Neural cell (in vitro differentiated cells): ENCODE results near the gene KRT3. TPM values are rescaled to one million over a fixed set of nuclear protein-coding genes. Genes with fewer than 3 reads are reported as not detected.

Experiments used
- H2AFZ ChIP-seq: fragments of 200-600, 300-800 bp; sonication (generic), shearing (Covaris generic); 2 replicates; pipeline ENCODE4 v1.6.0; 2014; ENCODE audit warnings: low read depth, mild to moderate bottlenecking, antibody characterized with exemption, low read length, moderate library complexity
- H3F3A ChIP-seq: fragments of 200-600 bp; shearing (Covaris generic); 2 replicates; pipeline ENCODE4 v1.6.1; 2016; ENCODE audit warnings: mild to moderate bottlenecking, moderate library complexity, mixed read lengths, antibody characterized with exemption, low read length; ENCODE audit not compliant: insufficient read depth, poor library complexity, severe bottlenecking
- H3K27ac ChIP-seq: fragments of 200-600, 300-800 bp; sonication (generic), shearing (Covaris generic); 2 replicates; pipeline ENCODE4 v1.5.1; 2014; ENCODE audit warnings: mild to moderate bottlenecking, low read length, moderate library complexity
- H3K27me3 ChIP-seq: fragments of 300-800, 200-600 bp; sonication (generic), shearing (Covaris generic); 2 replicates; pipeline ENCODE4 v1.6.0; 2014; ENCODE audit warnings: mild to moderate bottlenecking, low read depth, low read length, moderate library complexity; ENCODE audit not compliant: insufficient read depth
- H3K36me3 ChIP-seq: fragments of 300-800, 200-600 bp; sonication (generic), shearing (Covaris generic); 2 replicates; pipeline ENCODE4 v1.5.1; 2014; ENCODE audit warnings: mild to moderate bottlenecking, antibody characterized with exemption, low read length, moderate library complexity; ENCODE audit not compliant: insufficient read depth
- H3K4me2 ChIP-seq: fragments of 300-800, 200-600 bp; sonication (generic), shearing (Covaris generic); 2 replicates; pipeline ENCODE4 v1.6.0; 2014; ENCODE audit warnings: mild to moderate bottlenecking, low read length
- H3K4me3 ChIP-seq: fragments of 300-800, 200-600 bp; sonication (generic), shearing (Covaris generic); 2 replicates; pipeline ENCODE4 v1.5.1; 2014; ENCODE audit warnings: mild to moderate bottlenecking, low read length, moderate library complexity
- H3K79me2 ChIP-seq: fragments of 200-600 bp; shearing (Covaris generic); replicated peaks from 2 replicates; pipeline ENCODE4 v1.6.0; 2014; ENCODE audit warnings: mild to moderate bottlenecking, low read length, moderate library complexity; ENCODE audit not compliant: insufficient read depth
- H3K9ac ChIP-seq: fragments of 300-800, 200-600 bp; sonication (generic), shearing (Covaris generic); 2 replicates; pipeline ENCODE4 v1.6.1; 2016; ENCODE audit warnings: mild to moderate bottlenecking, low read length, mixed read lengths
- H3K9me2 ChIP-seq: fragments of 200-600 bp; shearing (Covaris generic); 2 replicates; pipeline ENCODE4 v1.6.1; 2016; ENCODE audit warnings: mild to moderate bottlenecking, low read length, mixed read lengths; ENCODE audit not compliant: insufficient read depth
- H3K9me3 ChIP-seq: fragments of 200-600, 300-800 bp; sonication (generic), shearing (Covaris generic); 2 replicates; pipeline ENCODE4 v1.6.1; 2016; ENCODE audit warnings: mild to moderate bottlenecking, mixed run types, low read length, moderate library complexity, mixed read lengths
- H4K20me1 ChIP-seq: fragments of 200-600 bp; shearing (Covaris generic); 2 replicates; pipeline ENCODE4 v1.6.1; 2016; ENCODE audit warnings: mild to moderate bottlenecking, mixed run types; ENCODE audit not compliant: insufficient read depth
- EP300 ChIP-seq: fragments of 450-650 bp; conservative IDR thresholded peaks from 2 replicates; pipeline ENCODE4 v1.6.1; 2014; ENCODE audit warnings: antibody characterized with exemption, mild to moderate bottlenecking, moderate library complexity; ENCODE audit not compliant: poor library complexity, severe bottlenecking
- EZH2 ChIP-seq: fragments of 200-600, 300-800 bp; shearing (Covaris generic), sonication (generic); IDR thresholded peaks from 2 replicates; pipeline ENCODE4 v1.6.1; 2014; ENCODE audit warnings: antibody characterized with exemption, low read length, borderline replicate concordance, mild to moderate bottlenecking; ENCODE audit not compliant: insufficient read depth, poor library complexity, severe bottlenecking
- MXI1 ChIP-seq: fragments of 450-650 bp; conservative IDR thresholded peaks from 2 replicates; pipeline ENCODE4 v1.6.1; 2014; ENCODE audit warnings: antibody characterized with exemption, mild to moderate bottlenecking; ENCODE audit not compliant: poor library complexity, severe bottlenecking
- POLR2AphosphoS5 ChIP-seq: IDR thresholded peaks from 2 replicates; pipeline ENCODE4 v1.6.1; 2012
- RAD21 ChIP-seq: fragments of 450-650 bp; conservative IDR thresholded peaks from 2 replicates; pipeline ENCODE4 v1.6.1; 2014; ENCODE audit warnings: antibody characterized with exemption, mild to moderate bottlenecking, moderate library complexity
- SMC3 ChIP-seq: fragments of 450-650 bp; conservative IDR thresholded peaks from 2 replicates; pipeline ENCODE4 v1.6.1; 2014; ENCODE audit warnings: antibody characterized with exemption, mild to moderate bottlenecking, moderate library complexity; ENCODE audit not compliant: poor library complexity
- TAF1 ChIP-seq: IDR thresholded peaks from 2 replicates; pipeline ENCODE4 v1.6.1; 2012; ENCODE audit warnings: low read depth
- polyA plus RNA-seq: library from polyadenylated mRNA; depleted of rRNA; stranded (reverse); fragments of >200 nt; gene quantifications from 2 replicates; pipeline ENCODE4 v1.2.3, GENCODE V29; 2014
- TF ChIP-seq, protein P1 (sequence below): IDR thresholded peaks from 2 replicates; pipeline ENCODE4 v1.6.1; 2012; ENCODE audit warnings: borderline replicate concordance
- TF ChIP-seq, protein P2 (sequence below): fragments of 450-650 bp; IDR thresholded peaks from 2 replicates; pipeline ENCODE4 v1.5.1; 2014; ENCODE audit warnings: antibody characterized with exemption, mild to moderate bottlenecking, moderate library complexity; ENCODE audit not compliant: poor library complexity, severe bottlenecking

KRT3 gene
- polyA plus RNA-seq, 1 donor from 2014 or later, result not detected

DNA sequence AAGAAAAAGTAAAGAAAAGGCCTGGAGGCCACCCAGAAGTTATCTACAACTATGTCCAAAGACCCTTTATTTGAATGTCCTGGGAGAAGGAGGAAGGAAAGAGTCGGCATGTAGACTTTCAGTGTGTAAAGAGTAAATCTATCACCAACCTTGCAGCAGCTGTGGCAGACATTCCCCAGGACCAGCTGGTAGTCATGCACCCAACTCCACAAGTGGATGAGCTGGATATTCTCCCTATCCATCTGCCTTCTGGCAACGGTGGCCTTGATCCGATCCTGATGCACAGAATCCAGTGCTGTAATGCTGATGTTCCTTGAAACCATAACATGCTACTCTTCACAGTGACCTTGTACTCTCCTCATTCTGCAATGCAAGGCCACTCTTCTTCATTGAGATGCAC lies 46.1 kb downstream of the KRT3 start:
- Histone ChIP-seq H3K9me2 (no peaks in the 10 kb centered on the region), H3K9ac (no peak overlapping the region), H3K27me3 (no peaks in the 10 kb centered on the region), H3K9me3 (no peaks in the 10 kb centered on the region), H3F3A (no peaks in the 10 kb centered on the region), H3K36me3 (no peaks in the 10 kb centered on the region), H3K27ac (no peak overlapping the region), H3K79me2 (no peaks in the 10 kb centered on the region), H3K4me2 (no peak overlapping the region), H2AFZ (no peak overlapping the region), H3K4me3 (no peak overlapping the region), H4K20me1 (no peaks in the 10 kb centered on the region)
- no peak for TF ChIP-seq EP300
- TF ChIP-seq MXI1, result no peak
- TF ChIP-seq SMC3, result no peak
- TF ChIP-seq, protein P1, sequence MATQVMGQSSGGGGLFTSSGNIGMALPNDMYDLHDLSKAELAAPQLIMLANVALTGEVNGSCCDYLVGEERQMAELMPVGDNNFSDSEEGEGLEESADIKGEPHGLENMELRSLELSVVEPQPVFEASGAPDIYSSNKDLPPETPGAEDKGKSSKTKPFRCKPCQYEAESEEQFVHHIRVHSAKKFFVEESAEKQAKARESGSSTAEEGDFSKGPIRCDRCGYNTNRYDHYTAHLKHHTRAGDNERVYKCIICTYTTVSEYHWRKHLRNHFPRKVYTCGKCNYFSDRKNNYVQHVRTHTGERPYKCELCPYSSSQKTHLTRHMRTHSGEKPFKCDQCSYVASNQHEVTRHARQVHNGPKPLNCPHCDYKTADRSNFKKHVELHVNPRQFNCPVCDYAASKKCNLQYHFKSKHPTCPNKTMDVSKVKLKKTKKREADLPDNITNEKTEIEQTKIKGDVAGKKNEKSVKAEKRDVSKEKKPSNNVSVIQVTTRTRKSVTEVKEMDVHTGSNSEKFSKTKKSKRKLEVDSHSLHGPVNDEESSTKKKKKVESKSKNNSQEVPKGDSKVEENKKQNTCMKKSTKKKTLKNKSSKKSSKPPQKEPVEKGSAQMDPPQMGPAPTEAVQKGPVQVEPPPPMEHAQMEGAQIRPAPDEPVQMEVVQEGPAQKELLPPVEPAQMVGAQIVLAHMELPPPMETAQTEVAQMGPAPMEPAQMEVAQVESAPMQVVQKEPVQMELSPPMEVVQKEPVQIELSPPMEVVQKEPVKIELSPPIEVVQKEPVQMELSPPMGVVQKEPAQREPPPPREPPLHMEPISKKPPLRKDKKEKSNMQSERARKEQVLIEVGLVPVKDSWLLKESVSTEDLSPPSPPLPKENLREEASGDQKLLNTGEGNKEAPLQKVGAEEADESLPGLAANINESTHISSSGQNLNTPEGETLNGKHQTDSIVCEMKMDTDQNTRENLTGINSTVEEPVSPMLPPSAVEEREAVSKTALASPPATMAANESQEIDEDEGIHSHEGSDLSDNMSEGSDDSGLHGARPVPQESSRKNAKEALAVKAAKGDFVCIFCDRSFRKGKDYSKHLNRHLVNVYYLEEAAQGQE, result no peak
- TF ChIP-seq, protein P2, sequence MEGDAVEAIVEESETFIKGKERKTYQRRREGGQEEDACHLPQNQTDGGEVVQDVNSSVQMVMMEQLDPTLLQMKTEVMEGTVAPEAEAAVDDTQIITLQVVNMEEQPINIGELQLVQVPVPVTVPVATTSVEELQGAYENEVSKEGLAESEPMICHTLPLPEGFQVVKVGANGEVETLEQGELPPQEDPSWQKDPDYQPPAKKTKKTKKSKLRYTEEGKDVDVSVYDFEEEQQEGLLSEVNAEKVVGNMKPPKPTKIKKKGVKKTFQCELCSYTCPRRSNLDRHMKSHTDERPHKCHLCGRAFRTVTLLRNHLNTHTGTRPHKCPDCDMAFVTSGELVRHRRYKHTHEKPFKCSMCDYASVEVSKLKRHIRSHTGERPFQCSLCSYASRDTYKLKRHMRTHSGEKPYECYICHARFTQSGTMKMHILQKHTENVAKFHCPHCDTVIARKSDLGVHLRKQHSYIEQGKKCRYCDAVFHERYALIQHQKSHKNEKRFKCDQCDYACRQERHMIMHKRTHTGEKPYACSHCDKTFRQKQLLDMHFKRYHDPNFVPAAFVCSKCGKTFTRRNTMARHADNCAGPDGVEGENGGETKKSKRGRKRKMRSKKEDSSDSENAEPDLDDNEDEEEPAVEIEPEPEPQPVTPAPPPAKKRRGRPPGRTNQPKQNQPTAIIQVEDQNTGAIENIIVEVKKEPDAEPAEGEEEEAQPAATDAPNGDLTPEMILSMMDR, result no peak
- no peak for TF ChIP-seq RAD21
- no peak for TF ChIP-seq POLR2AphosphoS5
- TF ChIP-seq EZH2, result no peak
- no peak for TF ChIP-seq TAF1

DNA sequence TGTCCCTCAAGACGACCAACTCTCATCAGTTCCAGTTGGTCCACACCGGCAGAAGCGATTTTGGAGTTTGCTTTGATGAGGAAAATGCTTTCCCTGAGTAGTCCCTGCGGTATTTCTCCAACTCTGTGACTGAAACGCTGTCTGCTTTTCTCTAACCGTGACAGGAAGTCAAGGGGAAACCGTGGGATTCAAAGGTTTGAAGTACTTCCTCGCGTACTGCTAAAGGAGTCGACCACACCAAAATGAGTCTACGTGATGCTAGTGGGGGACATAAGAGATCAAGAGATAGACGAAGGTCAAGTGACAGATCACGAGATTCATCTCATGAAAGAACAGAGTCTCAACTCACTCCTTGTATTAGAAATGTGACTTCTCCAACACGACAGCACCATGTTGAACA lies 47.3 kb downstream of the KRT3 start:
- Histone ChIP-seq H3K9me3 (no peaks in the 10 kb centered on the region), H4K20me1 (no peaks in the 10 kb centered on the region), H3K4me3 (no peak overlapping the region), H3K79me2 (no peaks in the 10 kb centered on the region), H2AFZ (no peak overlapping the region), H3K9me2 (no peaks in the 10 kb centered on the region), H3K9ac (no peak overlapping the region), H3K27me3 (peaks cover 4% of the 10 kb centered on the region), H3K36me3 (no peaks in the 10 kb centered on the region), H3F3A (no peaks in the 10 kb centered on the region), H3K4me2 (no peak overlapping the region), H3K27ac (no peak overlapping the region)
- TF ChIP-seq, protein P1, result no peak
- no peak for TF ChIP-seq RAD21
- no peak for TF ChIP-seq EZH2
- no peak for TF ChIP-seq MXI1
- TF ChIP-seq EP300, result no peak
- TF ChIP-seq, protein P2, result no peak
- no peak for TF ChIP-seq SMC3
- no peak for TF ChIP-seq POLR2AphosphoS5
- TF ChIP-seq TAF1, result no peak
